MCF 10A (cell line): Measurements from ENCODE around the gene RERE. TPM values are rescaled to one million over a fixed set of nuclear protein-coding genes. Genes with fewer than 3 reads are reported as not detected.

Source experiments
- BruUV-seq: library from RNA; stranded (reverse); fragments of 400-500 nt; replicated peaks from 2 replicates; lab custom pipeline; 2021; lab: Mats Ljungman, UMichigan
- CTCF ChIA-PET: fragments of 300-600 bp; sonication (Branson Sonifier 250); formaldehyde crosslinking; extraction: SDS; loops from one replicate; lab custom pipeline; 2021; ENCODE audit warnings: antibody characterized with exemption, inconsistent platforms; lab: Yijun Ruan, JAX
- POLR2A ChIA-PET: fragments of 300-600, 350-650 bp; sonication (Branson Sonifier 250); formaldehyde crosslinking; extraction: SDS; loops from one replicate; lab custom pipeline; 2020; ENCODE audit warnings: antibody characterized with exemption, inconsistent platforms; lab: Yijun Ruan, JAX
- DNase-seq: peaks from one replicate; pipeline ENCODE4 v3.0.0-alpha.2; 2018; ENCODE audit not compliant: unreplicated experiment
- H3K27ac Mint-ChIP-seq: one replicate; pipeline ENCODE4 v1.8.0; 2022; ENCODE audit warnings: mild to moderate bottlenecking, low read depth, mixed read lengths; ENCODE audit not compliant: unreplicated experiment
- H3K27me3 Mint-ChIP-seq: one replicate; pipeline ENCODE4 v1.8.0; 2022; ENCODE audit warnings: mixed read lengths; ENCODE audit not compliant: insufficient read depth, unreplicated experiment
- H3K36me3 Mint-ChIP-seq: one replicate; pipeline ENCODE4 v1.8.0; 2022; ENCODE audit warnings: mild to moderate bottlenecking, moderate library complexity, mixed read lengths; ENCODE audit not compliant: insufficient read depth, unreplicated experiment
- H3K4me1 Mint-ChIP-seq: one replicate; pipeline ENCODE4 v1.8.0; 2022; ENCODE audit warnings: mixed read lengths; ENCODE audit not compliant: insufficient read depth, unreplicated experiment
- H3K4me3 Mint-ChIP-seq: one replicate; pipeline ENCODE4 v1.8.0; 2022; ENCODE audit warnings: mild to moderate bottlenecking, moderate library complexity, mixed read lengths; ENCODE audit not compliant: unreplicated experiment
- H3K9me3 Mint-ChIP-seq: one replicate; pipeline ENCODE4 v1.8.0; 2022; ENCODE audit warnings: mixed read lengths; ENCODE audit not compliant: unreplicated experiment
- intact Hi-C: fragments of 100-400 bp; cut with micrococcal nuclease; formaldehyde crosslinking; loops from 2 replicates; pipeline ENCODE4 v1.14.1; 2022
- total RNA-seq: library from RNA; stranded (reverse); gene quantifications from 2 replicates; pipeline ENCODE4 v1.2.3, GENCODE V29; 2022
- TF ChIP-seq, protein P1 (sequence below): fragments of 200-600 bp; IDR thresholded peaks from one replicate; pipeline ENCODE4 v1.8.0; 2022; ENCODE audit warnings: antibody characterized with exemption, mild to moderate bottlenecking; ENCODE audit not compliant: unreplicated experiment

Gene RERE
- total RNA-seq, 1 experiment from 2014 or later: 48.4 TPM

GRCh38 chr1:8651962-8652361 is 165.5 kb downstream of the RERE start:
- Mint-ChIP-seq H3K27ac (no peak overlapping the region), H3K27me3 (no peaks in the 10 kb centered on the region), H3K36me3 (peaks cover 28% of the 10 kb centered on the region), H3K9me3 (no peaks in the 10 kb centered on the region), H3K4me1 (peaks cover 11% of the 10 kb centered on the region), H3K4me3 (no peak overlapping the region)
- no peak for DNase-seq
- TF ChIP-seq, protein P1, sequence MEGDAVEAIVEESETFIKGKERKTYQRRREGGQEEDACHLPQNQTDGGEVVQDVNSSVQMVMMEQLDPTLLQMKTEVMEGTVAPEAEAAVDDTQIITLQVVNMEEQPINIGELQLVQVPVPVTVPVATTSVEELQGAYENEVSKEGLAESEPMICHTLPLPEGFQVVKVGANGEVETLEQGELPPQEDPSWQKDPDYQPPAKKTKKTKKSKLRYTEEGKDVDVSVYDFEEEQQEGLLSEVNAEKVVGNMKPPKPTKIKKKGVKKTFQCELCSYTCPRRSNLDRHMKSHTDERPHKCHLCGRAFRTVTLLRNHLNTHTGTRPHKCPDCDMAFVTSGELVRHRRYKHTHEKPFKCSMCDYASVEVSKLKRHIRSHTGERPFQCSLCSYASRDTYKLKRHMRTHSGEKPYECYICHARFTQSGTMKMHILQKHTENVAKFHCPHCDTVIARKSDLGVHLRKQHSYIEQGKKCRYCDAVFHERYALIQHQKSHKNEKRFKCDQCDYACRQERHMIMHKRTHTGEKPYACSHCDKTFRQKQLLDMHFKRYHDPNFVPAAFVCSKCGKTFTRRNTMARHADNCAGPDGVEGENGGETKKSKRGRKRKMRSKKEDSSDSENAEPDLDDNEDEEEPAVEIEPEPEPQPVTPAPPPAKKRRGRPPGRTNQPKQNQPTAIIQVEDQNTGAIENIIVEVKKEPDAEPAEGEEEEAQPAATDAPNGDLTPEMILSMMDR: no peak
- ChIA-PET POLR2A (interaction anchor here (0.6 kb wide), 2 partner anchors 30 to 105 kb away, joined by 4 to 7 read pairs; no protein-coding TSS in a partner anchor), CTCF (interaction anchor here (0.6 kb wide), 1 partner anchor 575 kb away, joined by 3 read pairs; no protein-coding TSS in a partner anchor)
- intact Hi-C loops: no loop called here
- no TSS peak for BruUV-seq

DNA sequence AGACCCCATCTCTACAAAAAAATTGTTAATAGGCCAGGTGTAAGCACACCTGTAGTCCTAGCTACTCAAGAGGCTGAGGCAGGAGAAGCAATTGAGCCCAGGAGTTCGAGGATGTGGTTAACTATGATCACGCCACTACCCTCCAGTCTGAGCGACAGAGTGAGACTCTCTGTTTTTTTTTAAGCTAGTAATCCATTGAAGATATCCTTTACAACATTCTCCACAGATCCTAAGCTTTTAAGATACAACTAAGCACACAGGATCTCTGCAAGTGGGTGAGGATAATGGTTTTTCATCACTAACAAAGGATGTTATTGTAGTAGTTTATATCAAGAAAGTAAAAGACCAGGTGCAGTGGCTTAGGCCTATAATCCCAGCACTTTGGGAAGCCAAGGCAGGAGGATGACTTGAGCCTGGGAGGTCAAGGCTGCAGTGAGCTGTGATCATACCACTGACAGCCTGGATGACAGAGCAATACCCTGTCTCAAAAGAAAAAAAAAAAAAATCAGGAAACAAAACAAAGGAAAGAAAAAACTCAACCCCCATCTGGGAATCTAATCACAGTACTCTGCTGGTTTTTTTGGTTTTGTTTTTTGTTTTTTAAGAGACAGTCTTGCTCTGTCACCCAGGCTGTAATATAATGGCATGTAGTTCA is 166.1 kb downstream of the RERE start:
- TF ChIP-seq, protein P1: no peak
- Mint-ChIP-seq H3K4me3 (no peak overlapping the region), H3K36me3 (peaks cover 29% of the 10 kb centered on the region), H3K27me3 (no peaks in the 10 kb centered on the region), H3K27ac (no peak overlapping the region), H3K4me1 (peaks cover 11% of the 10 kb centered on the region), H3K9me3 (no peaks in the 10 kb centered on the region)
- ChIA-PET POLR2A (no interaction called here), CTCF (no interaction called here)
- intact Hi-C loops: no loop called here
- DNase-seq: no peak
- BruUV-seq: no TSS peak

GRCh38 chr1:8649875-8650274 is 167.6 kb downstream of the RERE start:
- H3K9me3 Mint-ChIP-seq: no peaks in the 10 kb centered on the region
- H3K4me3 Mint-ChIP-seq: no peak overlapping the region
- CTCF ChIA-PET: interaction anchor here (0.6 kb wide), 1 partner anchor 166 kb away, joined by 3 read pairs; no protein-coding TSS in a partner anchor
- H3K4me1 Mint-ChIP-seq: peaks cover 11% of the 10 kb centered on the region
- intact Hi-C loops: no loop called here
- no peak overlapping the region for H3K27ac Mint-ChIP-seq
- DNase-seq: no peak
- BruUV-seq: no TSS peak
- TF ChIP-seq, protein P1: no peak
- no peaks in the 10 kb centered on the region for H3K27me3 Mint-ChIP-seq
- POLR2A ChIA-PET: interaction anchor here (0.8 kb wide), 1 partner anchor 10 kb away, joined by 3 read pairs; no protein-coding TSS in a partner anchor
- peaks cover 14% of the 10 kb centered on the region for H3K36me3 Mint-ChIP-seq

- ChIA-PET CTCF (interaction anchor here (1.0 kb wide), 1 partner anchor 10 kb away, joined by 3 read pairs; no protein-coding TSS in a partner anchor), POLR2A (interaction anchor here (1.2 kb wide), 1 partner anchor 22 kb away, joined by 3 read pairs; no protein-coding TSS in a partner anchor)
- no peak overlapping the region for H3K27ac Mint-ChIP-seq
Measured at GRCh38 chr1:8649027-8649426, 168.4 kb downstream of the RERE start.

More at GRCh38 chr1:8649027-8649426, 168.4 kb downstream of the RERE start:
- peaks cover 15% of the 10 kb centered on the region for H3K36me3 Mint-ChIP-seq
- no peak overlapping the region for H3K4me3 Mint-ChIP-seq
- intact Hi-C loops: no loop called here
- H3K9me3 Mint-ChIP-seq: no peaks in the 10 kb centered on the region
- TF ChIP-seq, protein P1: no peak
- H3K27me3 Mint-ChIP-seq: no peaks in the 10 kb centered on the region
- DNase-seq: no peak
- peaks cover 11% of the 10 kb centered on the region for H3K4me1 Mint-ChIP-seq
- BruUV-seq: no TSS peak
